Endothelial cell of umbilical vein (primary cell): ENCODE results near the gene HAPLN1. TPM values are rescaled to one million over a fixed set of nuclear protein-coding genes. Genes with fewer than 3 reads are reported as not detected.

ENCODE experiments used
- BruUV-seq: library from RNA; stranded (reverse); fragments of 400-500 nt; replicated peaks from 2 replicates; lab custom pipeline; 2021; lab: Mats Ljungman, UMichigan
- CTCF ChIA-PET: fragments of 300-600, 350-600 bp; sonication (Branson Sonifier 250); formaldehyde crosslinking; loops from one replicate; lab custom pipeline; 2021; ENCODE audit warnings: antibody characterized with exemption, inconsistent platforms; lab: Charles Lee
- POLR2A ChIA-PET: fragments of 300-600, 350-600 bp; sonication (Branson Sonifier 250); formaldehyde crosslinking; loops from one replicate; lab custom pipeline; 2021; ENCODE audit warnings: antibody characterized with exemption, inconsistent platforms; lab: Charles Lee
- DNase-seq: peaks from one replicate; pipeline ENCODE4 v3.0.0-alpha.2; 2011; ENCODE audit warnings: low read depth, low spot score
- FAIRE-seq: peaks from 2 replicates; lab custom pipeline; 2011; peaks lifted over from hg19 to GRCh38; lab: Jason Lieb, UNC
- H2AFZ ChIP-seq: 2 replicates; pipeline ENCODE4 v1.6.0; 2012; ENCODE audit warnings: low read depth, low read length, control low read depth, inconsistent platforms
- H3K27ac ChIP-seq: 2 replicates; pipeline ENCODE4 v1.5.1; 2011; ENCODE audit warnings: low read depth, mild to moderate bottlenecking, control low read depth, low read length, moderate library complexity; ENCODE audit not compliant: insufficient read depth
- H3K27me3 ChIP-seq, 2 experiments: 2 replicates each; pipeline versions ENCODE4 v1.6.0 to v1.6.1; 2011; ENCODE audit warnings: low read length in 2 of 2, mixed read lengths in 1 of 2; ENCODE audit not compliant: control insufficient read depth in 2 of 2, insufficient read depth in 2 of 2
- H3K36me3 ChIP-seq, 2 experiments: 2 replicates in 1 of 2; 3 replicates in 1 of 2; pipeline ENCODE4 v1.5.1; 2011; ENCODE audit warnings: low read length in 2 of 2, mild to moderate bottlenecking in 1 of 2, moderate library complexity in 1 of 2; ENCODE audit not compliant: control insufficient read depth in 2 of 2, insufficient read depth in 2 of 2; ENCODE audit errors: extremely low read depth in 1 of 2
- H3K4me1 ChIP-seq: 3 replicates; pipeline ENCODE4 v1.5.1; 2011; ENCODE audit warnings: mild to moderate bottlenecking, low read length; ENCODE audit not compliant: control insufficient read depth, insufficient read depth; ENCODE audit errors: extremely low read depth
- H3K4me2 ChIP-seq: 2 replicates; pipeline ENCODE4 v1.6.1; 2011; ENCODE audit warnings: low read length, control low read depth, mixed read lengths; ENCODE audit not compliant: insufficient read depth
- H3K4me3 ChIP-seq, 3 experiments: fragments of 200-600 bp in 1 of 3; sonication (generic), shearing (Covaris generic) in 1 of 3; replicated peaks in 1 of 3; 2 replicates each; pipeline ENCODE4 v1.5.1; 2011 to 2016; ENCODE audit warnings: control low read depth in 3 of 3, low read length in 3 of 3, mild to moderate bottlenecking in 2 of 3, inconsistent platforms in 1 of 3, low read depth in 1 of 3, moderate library complexity in 1 of 3; ENCODE audit not compliant: insufficient read depth in 1 of 3
- H3K79me2 ChIP-seq: 2 replicates; pipeline ENCODE4 v1.6.0; 2012; ENCODE audit warnings: low read length, inconsistent platforms; ENCODE audit not compliant: control insufficient read depth, insufficient read depth
- H3K9ac ChIP-seq: replicated peaks from 2 replicates; pipeline ENCODE3; 2011; ENCODE audit warnings: low read length, control low read depth; ENCODE audit not compliant: insufficient read depth; ENCODE audit errors: extremely low read depth
- H3K9me1 ChIP-seq: replicated peaks from 3 replicates; pipeline ENCODE4 v1.6.0; 2011; ENCODE audit warnings: mild to moderate bottlenecking, low read length; ENCODE audit not compliant: control insufficient read depth, insufficient read depth; ENCODE audit errors: extremely low read depth
- H3K9me3 ChIP-seq: replicated peaks from 2 replicates; pipeline ENCODE4 v1.5.1; 2012; ENCODE audit warnings: low read length, inconsistent platforms; ENCODE audit not compliant: control insufficient read depth, insufficient read depth
- H4K20me1 ChIP-seq: replicated peaks from 2 replicates; pipeline ENCODE3; 2011; ENCODE audit warnings: mild to moderate bottlenecking, low read length; ENCODE audit not compliant: control insufficient read depth, insufficient read depth; ENCODE audit errors: extremely low read depth
- EZH2 ChIP-seq: IDR thresholded peaks from 2 replicates; pipeline ENCODE4 v1.6.1; 2012; ENCODE audit warnings: borderline replicate concordance, low read depth, mild to moderate bottlenecking, moderate library complexity, low read length, inconsistent platforms; ENCODE audit not compliant: severe bottlenecking
- FOS ChIP-seq: IDR thresholded peaks from 2 replicates; pipeline ENCODE4 v1.6.1; 2011; ENCODE audit warnings: mild to moderate bottlenecking, low read length, moderate library complexity, borderline replicate concordance; ENCODE audit not compliant: insufficient read depth
- GATA2 ChIP-seq: IDR thresholded peaks from 2 replicates; pipeline ENCODE4 v1.7.0; 2011; ENCODE audit warnings: low read depth, mild to moderate bottlenecking, moderate library complexity, mixed read lengths, low read length; ENCODE audit not compliant: insufficient read length, insufficient read depth
- JUN ChIP-seq: IDR thresholded peaks from 2 replicates; pipeline ENCODE4 v1.6.1; 2011; ENCODE audit warnings: borderline replicate concordance, low read depth; ENCODE audit not compliant: insufficient read length, insufficient read depth
- MYC ChIP-seq: IDR thresholded peaks from one replicate; pipeline ENCODE4 v1.6.1; 2011; ENCODE audit warnings: mild to moderate bottlenecking, low read depth, low read length
- POLR2A ChIP-seq: IDR thresholded peaks from 2 replicates; pipeline ENCODE4 v1.6.1; 2012; ENCODE audit warnings: low read depth, mild to moderate bottlenecking, control low read depth, low read length
- POLR2AphosphoS5 ChIP-seq: IDR thresholded peaks from 2 replicates; pipeline ENCODE4 v1.6.1; 2012; ENCODE audit warnings: low read depth, mild to moderate bottlenecking, control low read depth, low read length, moderate library complexity; ENCODE audit not compliant: insufficient read depth
- dilution Hi-C: fragments of 300-500 bp; cut with MboI; formaldehyde crosslinking; loops from one replicate; pipeline ENCODE4 v1.15.0; 2019; ENCODE audit warnings: low sequenced_read_pairs; ENCODE audit not compliant: extremely low pct_ligation_motif_present
- intact Hi-C: fragments of 100-400 bp; cut with micrococcal nuclease; formaldehyde crosslinking; loops from one replicate; pipeline ENCODE4 v1.10.0; 2022
- polyA plus RNA-seq, 4 experiments: library from polyadenylated mRNA; depleted of rRNA in 3 of 4; stranded (reverse) in 3 of 4; unstranded in 1 of 4; fragments of >200 nt; gene quantifications; 2 replicates each; pipeline versions ENCODE4 v1.2.1 to v1.2.3, GENCODE V29; 2011 to 2012; ENCODE audit warnings: missing spikeins in 1 of 4
- total RNA-seq: library from RNA; stranded (reverse); gene quantifications from 2 replicates; pipeline ENCODE4 v1.2.3, GENCODE V29; 2021
- TF ChIP-seq, protein P1 (sequence below), 2 donors: IDR thresholded peaks; 1 replicate in 1 of 2; 2 replicates in 1 of 2; pipeline ENCODE4 v1.5.1; 2011; ENCODE audit warnings: low read length in 2 of 2, mild to moderate bottlenecking in 2 of 2, moderate library complexity in 2 of 2, control low read depth in 1 of 2, inconsistent platforms in 1 of 2, low read depth in 1 of 2; ENCODE audit not compliant: insufficient read depth in 1 of 2; ENCODE audit errors: extremely low read depth in 1 of 2
- TF ChIP-seq, protein P2 (sequence below): IDR thresholded peaks from 2 replicates; pipeline ENCODE4 v1.6.1; 2011; ENCODE audit not compliant: insufficient read depth, insufficient read length

The HAPLN1 gene
- total and polyA plus RNA-seq, 2 donors (not counting 3 experiments of a cell fraction or from before 2014, with no cell fraction given): 0.04 TPM; not detected in 1

DNA sequence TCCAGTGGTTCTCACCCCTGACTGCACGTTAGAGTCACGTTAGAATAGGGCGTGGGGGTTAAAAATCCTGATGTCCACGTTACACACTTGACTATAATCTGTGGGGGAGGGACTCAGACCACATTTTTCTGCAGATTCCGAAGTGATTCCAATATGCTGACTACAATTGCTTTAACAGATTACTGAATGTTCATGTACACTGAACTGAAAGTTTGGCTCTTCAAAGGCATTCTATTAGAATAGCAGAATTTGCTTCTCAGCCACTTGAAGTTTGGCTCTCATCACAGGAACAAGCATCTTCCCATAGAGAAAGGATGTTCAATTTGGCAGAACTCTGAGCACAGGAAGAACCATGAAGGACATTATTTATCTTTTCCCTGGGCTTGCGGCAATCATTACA is 84.5 kb downstream of the HAPLN1 start:
- BruUV-seq: no TSS peak
- Histone ChIP-seq H3K27ac (no peak overlapping the region), H3K9ac (no peak overlapping the region), H3K36me3 (no peaks in the 10 kb centered on the region), H3K9me3 (no peaks in the 10 kb centered on the region), H3K4me3 (no peak overlapping the region), H3K27me3 (no peaks in the 10 kb centered on the region), H3K4me2 (no peak overlapping the region), H3K79me2 (no peaks in the 10 kb centered on the region), H4K20me1 (no peaks in the 10 kb centered on the region), H2AFZ (no peak overlapping the region), H3K4me1 (peaks cover 16% of the 10 kb centered on the region), H3K9me1 (no peaks in the 10 kb centered on the region)
- ChIA-PET CTCF (interaction anchor here (1.0 to 1.7 kb wide), 2 partner anchors 12 to 28 kb away, joined by 5 read pairs; no protein-coding TSS in a partner anchor), POLR2A (no interaction called here)
- dilution Hi-C loops (no loop called here), intact Hi-C loops (no loop called here)
- FAIRE-seq (no peak), DNase-seq (no peak)
- TF ChIP-seq POLR2A: no peak
- TF ChIP-seq JUN: no peak
- no peak for TF ChIP-seq POLR2AphosphoS5
- TF ChIP-seq, protein P1, sequence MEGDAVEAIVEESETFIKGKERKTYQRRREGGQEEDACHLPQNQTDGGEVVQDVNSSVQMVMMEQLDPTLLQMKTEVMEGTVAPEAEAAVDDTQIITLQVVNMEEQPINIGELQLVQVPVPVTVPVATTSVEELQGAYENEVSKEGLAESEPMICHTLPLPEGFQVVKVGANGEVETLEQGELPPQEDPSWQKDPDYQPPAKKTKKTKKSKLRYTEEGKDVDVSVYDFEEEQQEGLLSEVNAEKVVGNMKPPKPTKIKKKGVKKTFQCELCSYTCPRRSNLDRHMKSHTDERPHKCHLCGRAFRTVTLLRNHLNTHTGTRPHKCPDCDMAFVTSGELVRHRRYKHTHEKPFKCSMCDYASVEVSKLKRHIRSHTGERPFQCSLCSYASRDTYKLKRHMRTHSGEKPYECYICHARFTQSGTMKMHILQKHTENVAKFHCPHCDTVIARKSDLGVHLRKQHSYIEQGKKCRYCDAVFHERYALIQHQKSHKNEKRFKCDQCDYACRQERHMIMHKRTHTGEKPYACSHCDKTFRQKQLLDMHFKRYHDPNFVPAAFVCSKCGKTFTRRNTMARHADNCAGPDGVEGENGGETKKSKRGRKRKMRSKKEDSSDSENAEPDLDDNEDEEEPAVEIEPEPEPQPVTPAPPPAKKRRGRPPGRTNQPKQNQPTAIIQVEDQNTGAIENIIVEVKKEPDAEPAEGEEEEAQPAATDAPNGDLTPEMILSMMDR (IDR thresholded peaks at IDR 0.05; ENCODE audit: extremely low read depth in 1 of 2, insufficient read depth in 1 of 2, low read depth in 1 of 2, low read length in 2 of 2): no peak
- no peak for TF ChIP-seq EZH2
- TF ChIP-seq MYC: no peak
- no peak for TF ChIP-seq FOS
- TF ChIP-seq GATA2: no peak
- TF ChIP-seq, protein P2, sequence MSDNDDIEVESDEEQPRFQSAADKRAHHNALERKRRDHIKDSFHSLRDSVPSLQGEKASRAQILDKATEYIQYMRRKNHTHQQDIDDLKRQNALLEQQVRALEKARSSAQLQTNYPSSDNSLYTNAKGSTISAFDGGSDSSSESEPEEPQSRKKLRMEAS: no peak
